BJ (cell line): ENCODE data around the gene TMEM63B. TPM values are rescaled to one million over a fixed set of nuclear protein-coding genes. Genes with fewer than 3 reads are reported as not detected.

Source experiments
- CTCF ChIA-PET: fragments of 350-600 bp; formaldehyde crosslinking; extraction: SDS; loops from one replicate; lab custom pipeline; 2021; ENCODE audit warnings: antibody characterized with exemption, inconsistent platforms; lab: Yijun Ruan, JAX
- POLR2A ChIA-PET: fragments of 300-600 bp; sonication (Branson Sonifier 250); formaldehyde crosslinking; extraction: SDS; loops from one replicate; lab custom pipeline; 2021; ENCODE audit warnings: antibody characterized with exemption; lab: Charles Lee
- DNase-seq: peaks from one replicate; pipeline ENCODE4 v3.0.0-alpha.2; 2011; ENCODE audit warnings: low read depth
- H3K27me3 ChIP-seq: 2 replicates; pipeline ENCODE4 v1.6.0; 2011; ENCODE audit warnings: low read length; ENCODE audit not compliant: control insufficient read depth, insufficient read depth
- H3K36me3 ChIP-seq: 2 replicates; pipeline ENCODE4 v1.5.1; 2011; ENCODE audit warnings: low read length; ENCODE audit not compliant: control insufficient read depth, insufficient read depth
- H3K4me3 ChIP-seq: 2 replicates; pipeline ENCODE4 v1.5.1; 2011; ENCODE audit warnings: low read depth, mild to moderate bottlenecking, control low read depth, low read length
- polyA plus RNA-seq: library from polyadenylated mRNA; depleted of rRNA; stranded (reverse); fragments of >200 nt; gene quantifications from 2 replicates; pipeline ENCODE4 v1.2.3, GENCODE V29; 2011; rRNA removed
- TF ChIP-seq, protein P1 (sequence below): IDR thresholded peaks from 2 replicates; pipeline ENCODE4 v1.5.1; 2011; ENCODE audit warnings: low read depth, mild to moderate bottlenecking, control low read depth, inconsistent platforms, low read length, moderate library complexity; ENCODE audit not compliant: insufficient read depth

TMEM63B gene
- polyA plus RNA-seq, 1 experiment, result 56.5 TPM

DNA sequence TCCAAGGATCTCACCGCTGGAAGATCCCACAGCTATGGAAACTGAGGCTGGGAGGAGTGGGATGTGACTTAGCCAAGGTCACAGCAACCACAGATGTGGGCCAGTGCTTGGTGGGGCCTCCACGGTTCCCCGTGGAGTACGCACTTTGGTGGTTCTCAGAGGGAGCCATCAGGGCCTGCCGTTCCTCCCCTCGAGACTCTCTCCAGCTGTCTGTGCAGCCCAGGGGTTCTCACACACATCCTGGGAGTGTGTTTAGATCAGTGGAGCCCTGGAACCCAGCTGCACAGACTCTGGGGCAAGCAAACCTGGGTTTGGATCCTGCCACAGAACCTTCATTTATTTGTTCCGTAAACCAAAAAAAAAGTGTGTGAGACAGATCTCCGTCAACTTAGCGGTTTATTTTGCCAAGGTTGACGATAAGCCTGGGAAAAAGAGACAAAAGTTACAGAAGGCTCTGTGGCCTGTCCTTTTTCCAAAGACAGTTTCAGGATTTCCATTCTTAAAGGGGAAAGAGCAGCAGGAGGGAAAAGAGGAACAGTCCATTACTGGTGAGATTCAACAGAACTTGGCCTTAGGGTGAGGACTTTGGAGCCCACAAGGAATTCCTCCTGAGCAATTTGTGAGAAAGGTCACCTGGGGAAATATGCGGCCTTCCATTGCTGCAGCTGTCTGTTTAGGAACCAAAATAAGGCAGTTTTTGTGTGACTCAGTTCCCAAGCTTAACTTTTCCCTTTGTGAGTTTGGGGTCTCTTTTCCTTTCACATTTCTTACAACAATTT is 75.8 kb downstream of the TMEM63B start:
- POLR2A ChIA-PET, result no interaction called here
- TF ChIP-seq, protein P1, sequence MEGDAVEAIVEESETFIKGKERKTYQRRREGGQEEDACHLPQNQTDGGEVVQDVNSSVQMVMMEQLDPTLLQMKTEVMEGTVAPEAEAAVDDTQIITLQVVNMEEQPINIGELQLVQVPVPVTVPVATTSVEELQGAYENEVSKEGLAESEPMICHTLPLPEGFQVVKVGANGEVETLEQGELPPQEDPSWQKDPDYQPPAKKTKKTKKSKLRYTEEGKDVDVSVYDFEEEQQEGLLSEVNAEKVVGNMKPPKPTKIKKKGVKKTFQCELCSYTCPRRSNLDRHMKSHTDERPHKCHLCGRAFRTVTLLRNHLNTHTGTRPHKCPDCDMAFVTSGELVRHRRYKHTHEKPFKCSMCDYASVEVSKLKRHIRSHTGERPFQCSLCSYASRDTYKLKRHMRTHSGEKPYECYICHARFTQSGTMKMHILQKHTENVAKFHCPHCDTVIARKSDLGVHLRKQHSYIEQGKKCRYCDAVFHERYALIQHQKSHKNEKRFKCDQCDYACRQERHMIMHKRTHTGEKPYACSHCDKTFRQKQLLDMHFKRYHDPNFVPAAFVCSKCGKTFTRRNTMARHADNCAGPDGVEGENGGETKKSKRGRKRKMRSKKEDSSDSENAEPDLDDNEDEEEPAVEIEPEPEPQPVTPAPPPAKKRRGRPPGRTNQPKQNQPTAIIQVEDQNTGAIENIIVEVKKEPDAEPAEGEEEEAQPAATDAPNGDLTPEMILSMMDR, result no peak
- no peak overlapping the region for H3K4me3 ChIP-seq
- DNase-seq, result no peak
- CTCF ChIA-PET, result interaction anchor here (1.3 to 1.8 kb wide), 3 partner anchors 18 to 32 kb away, joined by 4 to 5 read pairs (median 5); partner anchors contain the start of gene SLC29A1
- no peaks in the 10 kb centered on the region for H3K36me3 ChIP-seq
- H3K27me3 ChIP-seq, result peaks cover 8% of the 10 kb centered on the region; the same call in 1 of the 2 replicates

DNA sequence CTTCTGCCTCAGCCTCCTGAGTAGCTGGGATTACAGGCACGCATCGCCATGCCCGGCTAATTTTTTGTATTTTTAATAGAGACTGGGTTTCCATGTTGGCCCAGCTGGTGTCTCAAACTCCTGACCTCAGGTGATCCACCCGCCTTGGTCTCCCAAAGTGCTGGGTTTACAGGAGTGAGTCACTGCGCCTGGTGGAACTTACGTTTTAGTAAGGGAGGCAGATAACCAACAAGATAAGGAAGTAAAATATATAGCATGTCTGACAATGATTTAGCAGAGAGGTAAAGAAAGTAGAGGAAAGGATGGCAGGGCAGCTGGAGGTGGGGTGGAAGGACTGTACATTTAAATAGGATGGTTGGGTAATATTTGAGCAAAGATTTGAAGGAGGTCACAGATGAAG is 76.6 kb downstream of the TMEM63B start:
- H3K27me3 ChIP-seq, result peaks cover 8% of the 10 kb centered on the region; the same call in 1 of the 2 replicates
- ChIA-PET CTCF (interaction anchor here (0.9 to 1.8 kb wide), 3 partner anchors 9 to 31 kb away, joined by 4 to 5 read pairs (median 5); no protein-coding TSS in a partner anchor), POLR2A (no interaction called here)
- no peaks in the 10 kb centered on the region for H3K36me3 ChIP-seq
- H3K4me3 ChIP-seq, result no peak overlapping the region
- TF ChIP-seq, protein P1, result no peak
- no peak for DNase-seq

Other genes with a start within 250 kb of the TMEM63B start
- gene MRPL14, start 102 bp upstream of the TMEM63B start, polyA plus RNA-seq, result 58.4 TPM in 2 replicates
- gene CAPN11, start 31.3 kb downstream of the TMEM63B start, polyA plus RNA-seq, result 0.04 TPM in 1 of 2 replicates, not detected in the other
- not detected in 2 replicates for gene MYMX, start 89.4 kb downstream of the TMEM63B start, polyA plus RNA-seq
- gene SLC29A1, start 96.0 kb downstream of the TMEM63B start, polyA plus RNA-seq, result 25.7 and 34.1 TPM in 2 replicates
- 578 and 615 TPM in 2 replicates for gene HSP90AB1, start 119.5 kb downstream of the TMEM63B start, polyA plus RNA-seq
- 104 and 145 TPM in 2 replicates for gene SLC35B2, start 130.0 kb downstream of the TMEM63B start, polyA plus RNA-seq
- 6.2 and 8.0 TPM in 2 replicates for gene NFKBIE, start 138.0 kb downstream of the TMEM63B start, polyA plus RNA-seq
- not detected in 2 replicates for gene TMEM151B, start 142.9 kb downstream of the TMEM63B start, polyA plus RNA-seq
- 4.5 and 7.3 TPM in 2 replicates for gene AARS2, start 185.8 kb downstream of the TMEM63B start, polyA plus RNA-seq
- not detected in 2 replicates for gene SPATS1, start 215.1 kb downstream of the TMEM63B start, polyA plus RNA-seq